Heart right ventricle (tissue), 16 donors: ENCODE results near the gene SLC39A12. TPM values are rescaled to one million over a fixed set of nuclear protein-coding genes. Genes with fewer than 3 reads are reported as not detected.

Source experiments
- ATAC-seq, 8 donors: fragments of 200-7000 bp; cut with Tn5 transposase; one replicate each; pipeline ENCODE4 v1.9.1; 2020; ENCODE audit warnings: mild to moderate bottlenecking in 8 of 8, moderate library complexity in 8 of 8, moderate number of reproducible peaks in 1 of 8
- DNase-seq, 2 donors: peaks; one replicate each; pipeline ENCODE4 v3.0.0-alpha.2; 2020
- H3K27ac ChIP-seq, 10 donors: fragments of 200-600 bp; sonication (generic) in 2 of 10; one replicate each; pipeline versions ENCODE4 v1.5.0 to v1.8.0; 2020 to 2022; ENCODE audit warnings: mild to moderate bottlenecking in 3 of 10
- H3K27me3 ChIP-seq, 7 donors: fragments of 200-600 bp; one replicate each; pipeline ENCODE4 v1.8.0; 2021 to 2022; ENCODE audit warnings: mild to moderate bottlenecking in 2 of 7
- H3K36me3 ChIP-seq, 9 donors: fragments of 200-600 bp; sonication (generic) in 1 of 9; one replicate each; pipeline versions ENCODE4 v1.5.0 to v1.8.0; 2020 to 2022; ENCODE audit warnings: mild to moderate bottlenecking in 2 of 9
- H3K4me1 ChIP-seq, 9 donors: fragments of 200-600 bp; sonication (generic) in 1 of 9; one replicate each; pipeline versions ENCODE4 v1.5.0 to v1.8.0; 2020 to 2022; ENCODE audit warnings: mild to moderate bottlenecking in 4 of 9
- H3K4me3 ChIP-seq, 10 donors: fragments of 200-600 bp; sonication (generic) in 2 of 10; one replicate each; pipeline versions ENCODE4 v1.5.0 to v1.8.0; 2020 to 2022; ENCODE audit warnings: mild to moderate bottlenecking in 7 of 10, moderate library complexity in 2 of 10
- H3K9me3 ChIP-seq, 11 donors: fragments of 200-600 bp in 10 of 11; sonication (generic) in 2 of 11; one replicate each; pipeline versions ENCODE4 v1.5.0 to v1.8.0; 2013 to 2022; ENCODE audit warnings: mild to moderate bottlenecking in 2 of 11, control low read depth in 1 of 11, moderate library complexity in 1 of 11
- WGBS, 2 donors: extraction: QIAGEN DNeasy Blood & Tissue Kit; methylation state at CpG; one replicate each; pipeline ENCODE4 v1.1.7; 2013; ENCODE audit warnings: inconsistent platforms in 1 of 2; 5-methylcytosine and 5-hydroxymethylcytosine counted together
- intact Hi-C, 10 donors: fragments of 100-400 bp; cut with DNase I; formaldehyde crosslinking; loops; one replicate each; pipeline versions ENCODE4 v1.11.1 to v1.14.2; 2022
- polyA plus RNA-seq, 2 donors: library from polyadenylated mRNA; stranded (reverse); fragments of 200-250 nt; gene quantifications; one replicate each; pipeline ENCODE4 v1.2.3, GENCODE V29; 2013
- total RNA-seq, 10 donors: library from RNA; stranded (reverse); fragmentation: NEBNext Ultra II Directional in 3 of 10; extraction: Animal tissue kit (Norgen Biotek cat#: 25700) in 3 of 10; gene quantifications; one replicate each; pipeline versions ENCODE4 v1.2.1 to v1.2.4, GENCODE V29; 2021 to 2023
- TF ChIP-seq, protein P1 (sequence below), 9 donors: fragments of 200-600 bp; sonication (generic) in 2 of 9; IDR thresholded peaks; one replicate each; pipeline versions ENCODE4 v1.5.0 to v1.8.0; 2021 to 2022; ENCODE audit warnings: antibody characterized with exemption in 9 of 9, mild to moderate bottlenecking in 5 of 9, moderate library complexity in 1 of 9
- donor health status: Arrhythmogenic right ventricular cardiomyopathy.
- donor health status: ischemic (EF 13 %, LVEDD 7.1; RV severe dilation, severe dysfunction).
- donor health status: healthy with polysubstance abuse.
- donor health status: DM: no; HTN: yes; CAD: no.
- donor health status: DM: no; HTN: no; CAD: no.
- donor health status: ischemic (EF 25% LVEDD 6.9; RV normal size, moderate dysfunction).
- donor health status: ischemic (EF 25% LVEDD 5.7; RV mildly dilated, moderate dysfunction).
- donor health status: healthy.
- donor health status: DM: yes; HTN: yes; CAD: no.
- donor health status: Ischemic cardiomyopathy.
- donor health status: ischemic (EF 35%, LVEDD 5.7; RV mildly dilated, moderate dysfunction).
- donor health status: nonischemic (EF 11% LVEDD 7.7; RV severe dilation, severe dysfunction).
- donor health status: DM: yes; HTN: yes; CAD: no.
- donor health status: PGD.
- donor health status: ischemic (EF 29% LVEDD 5.4; RV normal size, mild dysfunction).
- donor health status: nonischemic (EF 23%, LVEDD 6.1; RV moderate dilation, normal function).

Gene SLC39A12
- total and polyA plus RNA-seq, 12 donors, result 0.01 to 0.08 TPM; not detected in 10

DNA sequence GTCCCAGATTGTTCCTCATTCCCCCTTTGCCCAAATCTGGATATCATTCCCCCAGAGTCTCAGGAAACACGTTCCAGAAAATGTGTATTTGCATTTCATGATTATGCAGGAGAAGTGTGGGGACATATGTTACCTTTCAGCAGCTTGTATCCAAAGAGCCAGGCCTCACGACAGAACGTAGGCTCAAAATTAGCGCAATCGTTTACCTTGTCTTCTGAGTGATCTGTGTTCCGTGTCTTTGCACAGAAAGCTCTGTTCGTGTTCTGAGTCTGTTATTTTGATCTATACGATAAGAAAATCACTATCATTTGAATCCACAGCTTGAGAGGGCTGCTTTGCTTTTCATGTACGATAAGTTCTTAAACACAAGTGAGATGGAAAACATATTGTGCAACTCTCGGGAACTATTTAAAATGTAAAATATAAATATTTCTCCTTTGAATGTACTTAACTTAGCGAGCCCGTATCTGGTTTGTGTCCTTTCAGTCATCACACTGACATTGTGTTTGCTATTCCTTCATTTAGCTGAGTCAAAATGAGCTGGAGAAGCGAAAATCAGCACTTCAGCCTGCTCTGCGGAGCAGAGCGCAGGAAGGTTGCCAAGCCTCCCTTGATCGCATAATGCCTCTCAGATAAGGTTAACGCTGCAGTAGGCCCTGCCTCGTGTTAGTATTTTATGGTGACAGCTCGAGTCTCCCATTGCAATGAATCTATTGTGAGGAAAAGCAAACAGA lies 108.3 kb downstream of the SLC39A12 start:
- WGBS, 2 donors, result 29 to 37% methylated on average over 19 of the region's 19 CpGs
- Histone ChIP-seq H3K4me1 (peaks cover 0 to 9% (median 0%) of the 10 kb centered on the region in 9 donors), H3K9me3 (peaks cover 0 to 17% (median 0%) of the 10 kb centered on the region in 11 donors), H3K27ac (peak overlapping the region in 4 of 10 donors; percentile 21 to 66 (median 48)), H3K4me3 (no peak overlapping the region), H3K36me3 (no peaks in the 10 kb centered on the region), H3K27me3 (no peaks in the 10 kb centered on the region)
- TF ChIP-seq, protein P1, sequence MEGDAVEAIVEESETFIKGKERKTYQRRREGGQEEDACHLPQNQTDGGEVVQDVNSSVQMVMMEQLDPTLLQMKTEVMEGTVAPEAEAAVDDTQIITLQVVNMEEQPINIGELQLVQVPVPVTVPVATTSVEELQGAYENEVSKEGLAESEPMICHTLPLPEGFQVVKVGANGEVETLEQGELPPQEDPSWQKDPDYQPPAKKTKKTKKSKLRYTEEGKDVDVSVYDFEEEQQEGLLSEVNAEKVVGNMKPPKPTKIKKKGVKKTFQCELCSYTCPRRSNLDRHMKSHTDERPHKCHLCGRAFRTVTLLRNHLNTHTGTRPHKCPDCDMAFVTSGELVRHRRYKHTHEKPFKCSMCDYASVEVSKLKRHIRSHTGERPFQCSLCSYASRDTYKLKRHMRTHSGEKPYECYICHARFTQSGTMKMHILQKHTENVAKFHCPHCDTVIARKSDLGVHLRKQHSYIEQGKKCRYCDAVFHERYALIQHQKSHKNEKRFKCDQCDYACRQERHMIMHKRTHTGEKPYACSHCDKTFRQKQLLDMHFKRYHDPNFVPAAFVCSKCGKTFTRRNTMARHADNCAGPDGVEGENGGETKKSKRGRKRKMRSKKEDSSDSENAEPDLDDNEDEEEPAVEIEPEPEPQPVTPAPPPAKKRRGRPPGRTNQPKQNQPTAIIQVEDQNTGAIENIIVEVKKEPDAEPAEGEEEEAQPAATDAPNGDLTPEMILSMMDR (IDR thresholded peaks at IDR 0.05), result no peak
- DNase-seq (peak; percentile 40 to 50), ATAC-seq (peak; percentile 35 to 89 (median 72))
- intact Hi-C loops, result no loop called here

DNA sequence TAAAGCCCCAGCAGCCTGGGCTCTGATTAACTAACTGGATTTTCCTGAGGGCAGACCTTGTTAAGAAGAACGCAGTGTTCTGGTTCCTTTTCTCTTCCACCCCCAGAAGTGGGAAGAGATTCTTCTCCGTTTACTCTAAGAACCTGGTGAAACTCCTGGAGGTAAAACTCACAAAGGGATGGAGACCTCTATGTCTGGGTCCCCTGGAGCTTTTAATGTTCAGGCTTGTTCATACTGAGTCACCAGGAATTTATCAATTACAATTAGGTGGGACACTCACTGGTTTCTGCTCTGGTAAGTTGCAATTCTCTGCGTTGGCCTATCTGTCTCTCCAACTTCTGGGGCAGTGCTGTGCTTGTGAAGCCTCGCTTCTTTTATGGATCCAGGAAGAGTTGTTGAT lies 115.2 kb downstream of the SLC39A12 start:
- Histone ChIP-seq H3K36me3 (no peaks in the 10 kb centered on the region), H3K27me3 (no peaks in the 10 kb centered on the region), H3K27ac (no peak overlapping the region), H3K4me3 (no peak overlapping the region), H3K4me1 (peaks cover 0 to 3% (median 0%) of the 10 kb centered on the region in 9 donors), H3K9me3 (peaks cover 0 to 6% (median 0%) of the 10 kb centered on the region in 11 donors)
- TF ChIP-seq, protein P1 (IDR thresholded peaks at IDR 0.05), result no peak
- DNase-seq (no peak), ATAC-seq (no peak)
- intact Hi-C loops, result no loop called here
- 88 to 90% methylated on average over 4 of the region's 4 CpGs for WGBS, 2 donors

DNA sequence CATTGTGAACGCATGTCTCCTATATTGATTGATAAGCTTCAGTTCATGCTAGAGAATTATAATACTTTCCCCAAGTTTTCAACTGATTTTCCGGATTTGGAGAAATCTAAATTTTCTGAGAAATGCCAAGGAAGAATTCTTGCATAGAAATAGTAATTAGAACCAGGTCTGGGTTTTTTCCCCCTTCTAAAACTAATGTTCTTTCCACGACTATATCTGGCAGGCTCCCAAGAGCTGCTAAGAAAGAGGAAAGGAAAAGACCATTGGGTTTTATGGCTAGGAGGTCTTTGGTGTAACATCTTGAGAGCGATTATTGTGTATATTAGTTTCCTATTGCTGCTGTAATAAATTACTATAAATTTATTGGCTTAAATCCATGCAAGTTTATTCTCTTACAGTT lies 116.7 kb downstream of the SLC39A12 start:
- no peaks in the 10 kb centered on the region for H3K36me3 ChIP-seq
- ATAC-seq, result no peak
- intact Hi-C loops, result no loop called here
- no peak overlapping the region for H3K27ac ChIP-seq
- no peaks in the 10 kb centered on the region for H3K27me3 ChIP-seq
- H3K9me3 ChIP-seq, result peaks cover 0 to 6% (median 0%) of the 10 kb centered on the region in 11 donors
- peaks cover 0 to 7% (median 0%) of the 10 kb centered on the region in 9 donors for H3K4me1 ChIP-seq
- TF ChIP-seq, protein P1 (IDR thresholded peaks at IDR 0.05), result no peak
- DNase-seq, result no peak
- 83 to 90% methylated on average over 4 of the region's 4 CpGs for WGBS, 2 donors
- no peak overlapping the region for H3K4me3 ChIP-seq

DNA sequence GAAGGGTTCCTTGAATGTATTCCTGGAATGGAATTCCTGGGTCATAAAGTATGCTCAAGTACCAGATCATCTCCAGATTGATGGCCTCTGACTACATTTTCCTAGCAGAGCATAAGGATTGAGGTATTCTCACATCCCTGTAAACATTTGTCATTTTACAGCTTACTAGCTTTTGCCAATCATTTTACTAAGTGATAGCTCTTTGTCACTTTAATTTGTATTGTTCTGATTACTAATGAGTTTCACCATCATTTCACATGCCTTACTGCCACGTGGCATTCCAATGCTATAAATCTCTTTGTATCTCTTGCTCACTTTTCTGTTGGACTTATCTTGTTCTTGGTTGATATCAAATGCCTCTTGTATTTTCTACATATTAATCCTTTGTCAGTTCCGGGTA lies 119.9 kb downstream of the SLC39A12 start:
- ATAC-seq, result no peak
- H3K27me3 ChIP-seq, result no peaks in the 10 kb centered on the region
- H3K4me1 ChIP-seq, result peaks cover 0 to 8% (median 0%) of the 10 kb centered on the region in 9 donors
- peaks cover 0 to 6% (median 0%) of the 10 kb centered on the region in 11 donors for H3K9me3 ChIP-seq
- TF ChIP-seq, protein P1 (IDR thresholded peaks at IDR 0.05), result no peak
- intact Hi-C loops, result no loop called here
- no peaks in the 10 kb centered on the region for H3K36me3 ChIP-seq
- no peak for DNase-seq
- H3K4me3 ChIP-seq, result no peak overlapping the region
- H3K27ac ChIP-seq, result no peak overlapping the region
- WGBS, 2 donors, result 55 to 56% methylated on average over 2 of the region's 2 CpGs
